ENCODE data around the gene TPRX1.
"Not testable (repeated sequence)": the region's sequence is repeated elsewhere in the genome, so short reads cannot be mapped to it uniquely, and the experiment has no call there.

The TPRX1 gene

GRCh38 chr19:47765523-47766358 is 38.6 kb downstream of the TPRX1 start:
- peak; percentile 87 for ATAC-seq

GRCh38 chr19:47764705-47765104 is 39.6 kb downstream of the TPRX1 start:
- ATAC-seq, result not testable (repeated sequence)

More at GRCh38 chr19:47765523-47766358, 38.6 kb downstream of the TPRX1 start:
- TF ChIP-seq SNAI2 (CRISPR knock-in tag; IDR thresholded peaks at IDR 0.05) (no peak), ISL1 (CRISPR knock-in tag; IDR thresholded peaks at IDR 0.05) (no peak), PPARA (CRISPR knock-in tag; IDR thresholded peaks at IDR 0.05; ENCODE audit: borderline replicate concordance) (no peak), ZNF70 (CRISPR knock-in tag; IDR thresholded peaks at IDR 0.05) (no peak), ESRRG (CRISPR knock-in tag; IDR thresholded peaks at IDR 0.05) (no peak), CSDC2 (CRISPR knock-in tag; IDR thresholded peaks at IDR 0.05) (no peak), ZC3H10 (CRISPR knock-in tag; IDR thresholded peaks at IDR 0.05) (no peak), TOX (CRISPR knock-in tag; IDR thresholded peaks at IDR 0.05; ENCODE audit: borderline replicate concordance) (no peak)

GRCh38 chr19:47762615-47763308 is 41.6 kb downstream of the TPRX1 start:
- no peak for TF ChIP-seq CSDC2 (CRISPR knock-in tag; IDR thresholded peaks at IDR 0.05)
- no peak for TF ChIP-seq ZC3H10 (CRISPR knock-in tag; IDR thresholded peaks at IDR 0.05)
- TF ChIP-seq ISL1 (CRISPR knock-in tag; IDR thresholded peaks at IDR 0.05), result no peak
- TF ChIP-seq ZNF565 (CRISPR knock-in tag; conservative IDR thresholded peaks at IDR 0.05; ENCODE audit: low read depth), result no peak
- no peak for TF ChIP-seq TCF4 (CRISPR knock-in tag; IDR thresholded peaks at IDR 0.05; ENCODE audit: borderline replicate concordance)
- no peak for TF ChIP-seq ARNTL (CRISPR knock-in tag; IDR thresholded peaks at IDR 0.05; ENCODE audit: borderline replicate concordance, low read depth)
- TF ChIP-seq RARB (CRISPR knock-in tag; IDR thresholded peaks at IDR 0.05), result no peak
- no peak for TF ChIP-seq TOX (CRISPR knock-in tag; IDR thresholded peaks at IDR 0.05; ENCODE audit: borderline replicate concordance)
- TF ChIP-seq CREB5 (CRISPR knock-in tag; IDR thresholded peaks at IDR 0.05; ENCODE audit: low read depth), result no peak
- TF ChIP-seq GLIS3 (CRISPR knock-in tag; IDR thresholded peaks at IDR 0.05), result no peak
- TF ChIP-seq PPARA (CRISPR knock-in tag; IDR thresholded peaks at IDR 0.05; ENCODE audit: borderline replicate concordance), result no peak
- TF ChIP-seq ESRRG (CRISPR knock-in tag; IDR thresholded peaks at IDR 0.05), result no peak
- ATAC-seq, result no peak

GRCh38 chr19:47762151-47762550 is 42.2 kb downstream of the TPRX1 start:
- TF ChIP-seq BACH2 (CRISPR knock-in tag; IDR thresholded peaks at IDR 0.05; ENCODE audit: borderline replicate concordance), result no peak
- TF ChIP-seq TSHZ2 (CRISPR knock-in tag; IDR thresholded peaks at IDR 0.05), result no peak
- no peak for TF ChIP-seq ARNTL (CRISPR knock-in tag; IDR thresholded peaks at IDR 0.05; ENCODE audit: borderline replicate concordance, low read depth)
- TF ChIP-seq SNAI2 (CRISPR knock-in tag; IDR thresholded peaks at IDR 0.05), result no peak
- ATAC-seq, result no peak

GRCh38 chr19:47761566-47761965 is 42.8 kb downstream of the TPRX1 start:
- no peak for ATAC-seq

More at GRCh38 chr19:47761566-47761965, 42.8 kb downstream of the TPRX1 start:
- TF ChIP-seq ZFP30 (CRISPR knock-in tag; IDR thresholded peaks at IDR 0.05) (no peak), ZNF70 (CRISPR knock-in tag; IDR thresholded peaks at IDR 0.05) (no peak), TCF4 (CRISPR knock-in tag; IDR thresholded peaks at IDR 0.05; ENCODE audit: borderline replicate concordance) (no peak), TSHZ2 (CRISPR knock-in tag; IDR thresholded peaks at IDR 0.05) (no peak), PPARA (CRISPR knock-in tag; IDR thresholded peaks at IDR 0.05; ENCODE audit: borderline replicate concordance) (no peak), ZC3H10 (CRISPR knock-in tag; IDR thresholded peaks at IDR 0.05) (no peak)

Measured in SK-N-SH treated with all-trans-retinoic acid at 6 μM for 48 hours (cell line).